ENCODE data around the gene GPS1.

The GPS1 gene

DNA sequence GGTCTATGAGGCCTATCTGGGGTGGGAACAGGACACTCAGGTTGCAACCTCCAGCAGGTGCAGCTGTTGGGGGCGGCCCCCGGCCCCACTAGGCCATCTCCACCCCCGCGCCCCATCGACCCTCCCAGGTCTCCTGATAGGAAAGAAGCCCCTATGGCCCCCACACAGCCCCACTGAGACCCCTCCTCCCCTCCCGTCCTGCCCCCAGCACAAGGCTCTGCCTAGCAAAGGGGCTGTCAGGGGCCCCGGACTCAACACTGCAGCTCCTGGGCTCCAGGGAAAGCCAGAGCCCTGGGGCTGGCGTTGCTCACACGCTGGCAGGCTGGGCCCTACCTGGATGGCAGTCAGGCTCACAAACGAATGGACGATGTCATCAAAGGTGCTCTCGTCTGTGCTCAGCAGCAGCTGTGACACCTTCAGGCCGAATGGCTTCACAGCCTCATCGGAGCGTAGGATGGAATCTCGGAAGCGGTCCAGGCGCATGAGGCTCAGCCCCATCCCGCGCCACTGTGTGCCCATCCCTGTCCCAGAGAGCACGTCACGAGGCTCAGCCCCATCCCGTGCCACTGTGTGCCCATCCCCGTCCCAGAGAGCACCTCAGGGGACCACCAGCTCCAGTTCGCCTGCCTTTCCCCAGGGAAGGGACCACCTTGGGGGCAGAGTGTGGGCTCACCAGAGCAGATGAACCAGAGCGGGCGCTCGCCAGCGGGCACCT, 39.0 kb downstream of the GPS1 start:
- no peak for DNase-seq (ENCODE audit: low spot score)

DNA sequence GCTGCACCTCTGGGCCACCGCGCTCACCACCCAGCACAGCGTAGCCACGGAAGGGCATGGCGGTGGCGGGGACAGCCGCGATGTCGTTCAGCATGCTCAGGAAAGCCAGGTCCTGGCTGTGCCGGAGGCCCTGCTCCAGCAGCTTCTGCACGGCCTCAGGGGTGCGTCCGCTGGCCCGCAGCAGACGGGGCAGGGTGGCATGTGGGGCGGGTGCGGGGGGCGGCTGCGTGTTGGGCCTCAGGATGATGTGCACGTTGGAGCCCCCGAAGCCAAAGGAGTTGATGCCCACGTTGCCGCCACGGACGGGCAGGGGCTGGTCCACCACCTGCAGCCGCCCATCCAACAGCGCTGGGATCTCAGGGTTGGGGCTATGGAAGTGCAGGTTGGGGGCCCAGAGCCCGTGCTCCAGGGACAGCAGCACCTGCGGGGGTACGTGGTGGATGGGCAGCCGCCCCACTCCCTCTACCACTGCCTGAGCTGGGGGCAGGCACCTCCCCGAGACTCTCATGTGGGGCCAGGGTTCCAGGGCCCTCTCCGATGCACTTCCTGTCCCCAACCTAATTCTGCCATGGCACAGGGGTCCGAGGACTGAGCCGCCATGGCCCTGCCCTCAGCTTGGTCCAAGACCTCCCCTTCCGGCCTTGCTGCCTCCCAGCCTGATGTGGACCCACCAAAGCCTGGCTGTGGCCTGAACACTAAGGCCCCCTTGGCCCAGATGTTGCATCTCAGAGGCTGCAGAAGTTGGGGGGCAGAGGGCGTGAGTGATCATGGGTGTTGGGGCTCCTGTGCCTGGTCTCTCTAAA, 39.8 kb downstream of the GPS1 start:
- no peak for DNase-seq (ENCODE audit: low spot score)

- no peak for DNase-seq (ENCODE audit: low spot score)
Measured at GRCh38 chr17:82092094-82092586, 40.4 kb downstream of the GPS1 start.

- DNase-seq (ENCODE audit: low spot score), result no peak
Measured at GRCh38 chr17:82092628-82092994, 40.9 kb downstream of the GPS1 start.

GRCh38 chr17:82092995-82093751, 41.5 kb downstream of the GPS1 start:
- DNase-seq (ENCODE audit: low spot score), result no peak

DNA sequence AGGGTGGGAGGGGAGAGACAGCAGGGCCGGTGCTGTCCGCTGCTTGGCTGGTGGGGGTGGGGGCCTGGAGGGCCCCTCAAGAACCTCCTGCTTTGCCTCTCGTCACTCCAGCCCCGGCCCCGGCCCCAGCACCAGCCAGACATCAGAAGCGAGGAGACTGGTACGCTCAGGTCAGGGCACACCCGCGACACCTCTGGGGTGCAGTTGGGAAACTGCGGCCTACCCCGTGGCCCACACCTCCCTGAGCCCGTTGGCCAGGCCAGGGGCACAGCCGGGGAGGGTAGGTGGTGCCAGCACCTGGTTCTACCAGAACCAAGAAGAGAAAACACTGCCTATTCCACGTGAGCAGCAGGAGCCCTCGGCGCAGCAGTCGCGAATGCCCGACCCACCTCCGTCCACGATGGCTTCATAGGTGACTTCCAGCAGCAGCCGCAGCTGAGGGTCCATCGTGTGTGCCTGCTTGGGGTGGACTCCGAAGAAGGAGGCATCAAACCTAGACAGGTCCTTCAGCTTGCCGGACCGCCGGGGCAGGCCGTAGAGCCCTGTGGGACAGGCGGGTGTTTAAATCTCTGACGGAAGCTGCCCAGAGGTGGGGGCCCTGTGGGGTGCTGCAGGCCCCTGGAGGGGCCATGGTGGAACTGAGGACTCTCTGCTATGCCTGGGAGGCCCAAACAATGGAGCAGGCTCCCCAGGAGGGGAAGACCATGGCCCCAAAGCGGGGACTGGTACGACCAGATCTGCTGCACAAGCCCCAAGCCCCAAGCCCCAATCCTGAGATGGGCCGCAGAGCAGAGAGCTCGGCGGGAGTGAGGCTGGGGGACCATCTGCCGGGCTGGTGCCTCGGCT, 43.5 kb downstream of the GPS1 start:
- no peak for DNase-seq (ENCODE audit: low spot score)

- DNase-seq (ENCODE audit: low spot score), result no peak
Measured at GRCh38 chr17:82095777-82096708, 44.3 kb downstream of the GPS1 start.

- no peak for DNase-seq (ENCODE audit: low spot score)
Measured at GRCh38 chr17:82096709-82097183, 45.0 kb downstream of the GPS1 start.

DNA sequence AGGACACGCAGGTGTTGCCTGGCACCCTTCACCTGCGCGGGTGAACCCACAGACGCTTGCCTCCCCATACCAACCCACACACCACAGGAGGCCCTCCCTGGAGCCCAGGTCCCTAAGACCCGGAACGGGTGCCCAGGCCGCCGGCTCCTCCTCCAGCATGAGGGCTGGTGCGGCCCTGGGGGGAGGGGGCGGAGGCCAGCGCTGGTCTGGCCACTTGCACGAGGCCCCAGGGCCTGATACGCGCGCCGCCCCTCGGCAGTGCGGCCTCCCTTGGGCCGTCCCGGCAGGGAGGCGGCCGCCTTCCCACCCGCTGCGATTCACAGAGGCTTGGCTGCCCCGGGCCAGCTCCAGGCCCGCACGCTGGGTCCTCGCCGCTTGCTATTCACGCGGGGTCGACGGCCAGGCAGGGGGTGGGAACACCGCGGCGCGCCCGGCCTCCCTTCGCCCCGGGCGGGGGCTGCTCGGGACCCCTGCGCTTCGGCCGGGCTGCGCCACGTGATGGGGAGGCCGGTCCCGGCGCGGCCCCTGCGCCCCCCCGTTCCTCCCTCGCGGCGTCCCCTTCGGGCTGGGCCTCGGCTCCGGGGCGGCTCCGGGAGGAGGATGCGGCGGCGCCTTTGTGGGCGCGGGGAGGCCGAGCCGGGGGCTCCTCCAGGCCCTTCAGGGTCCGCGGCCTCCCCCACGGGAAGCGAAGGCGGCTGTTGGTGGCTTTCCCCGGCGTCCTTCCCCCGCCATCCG, 45.7 kb downstream of the GPS1 start:
- DNase-seq (ENCODE audit: low spot score), result peak; percentile 7

- DNase-seq (ENCODE audit: low spot score), result no peak
Measured at GRCh38 chr17:82097919-82098168, 46.1 kb downstream of the GPS1 start.

DNA sequence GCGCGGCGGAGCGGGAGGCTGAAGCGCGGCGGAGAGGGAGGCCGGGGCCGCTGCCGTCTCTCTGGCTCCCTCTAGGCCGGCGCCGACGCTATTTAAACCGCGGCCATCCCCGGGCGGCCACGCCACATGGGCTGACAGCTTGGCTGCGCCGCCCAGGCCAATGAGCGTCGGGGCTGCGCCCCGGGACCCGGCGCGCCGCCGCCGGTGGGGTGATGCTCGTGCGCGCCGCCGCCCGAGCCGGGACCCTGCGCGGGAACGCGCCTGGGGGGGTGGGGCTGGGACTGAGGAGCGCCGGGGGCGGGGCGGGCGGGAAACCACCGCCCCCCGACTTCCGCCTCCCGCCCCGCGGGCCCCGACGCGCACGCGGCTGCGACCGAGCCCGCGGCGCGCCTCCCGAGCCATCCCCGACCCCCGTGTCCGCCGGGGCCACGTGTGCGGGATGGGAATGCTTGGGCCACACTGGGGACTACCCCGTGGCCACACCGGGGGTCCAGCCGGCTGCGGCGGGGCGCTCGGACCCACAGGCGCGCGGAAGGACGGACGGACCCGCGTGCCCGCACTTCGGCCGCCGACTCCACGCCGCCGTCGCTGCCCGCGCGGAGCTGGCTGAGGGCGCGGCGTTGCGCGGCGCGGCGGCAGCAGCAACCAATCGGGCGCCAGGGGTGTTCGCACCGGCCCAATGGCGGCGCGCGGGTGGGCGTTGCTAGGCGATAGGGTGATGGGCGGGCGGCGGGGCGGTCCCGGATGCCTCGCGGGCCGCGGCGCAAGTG, 46.7 kb downstream of the GPS1 start, which contains the start of gene FASN:
FASN (minus strand) TSS at position 68 of the 770 bp plus-strand sequence. CDS start 1,791 bp downstream, outside the sequence.
- DNase-seq (ENCODE audit: low spot score), result peak; percentile 94

GRCh38 chr17:82098939-82099763, 47.5 kb downstream of the GPS1 start:
- no peak for DNase-seq (ENCODE audit: low spot score)

DNA sequence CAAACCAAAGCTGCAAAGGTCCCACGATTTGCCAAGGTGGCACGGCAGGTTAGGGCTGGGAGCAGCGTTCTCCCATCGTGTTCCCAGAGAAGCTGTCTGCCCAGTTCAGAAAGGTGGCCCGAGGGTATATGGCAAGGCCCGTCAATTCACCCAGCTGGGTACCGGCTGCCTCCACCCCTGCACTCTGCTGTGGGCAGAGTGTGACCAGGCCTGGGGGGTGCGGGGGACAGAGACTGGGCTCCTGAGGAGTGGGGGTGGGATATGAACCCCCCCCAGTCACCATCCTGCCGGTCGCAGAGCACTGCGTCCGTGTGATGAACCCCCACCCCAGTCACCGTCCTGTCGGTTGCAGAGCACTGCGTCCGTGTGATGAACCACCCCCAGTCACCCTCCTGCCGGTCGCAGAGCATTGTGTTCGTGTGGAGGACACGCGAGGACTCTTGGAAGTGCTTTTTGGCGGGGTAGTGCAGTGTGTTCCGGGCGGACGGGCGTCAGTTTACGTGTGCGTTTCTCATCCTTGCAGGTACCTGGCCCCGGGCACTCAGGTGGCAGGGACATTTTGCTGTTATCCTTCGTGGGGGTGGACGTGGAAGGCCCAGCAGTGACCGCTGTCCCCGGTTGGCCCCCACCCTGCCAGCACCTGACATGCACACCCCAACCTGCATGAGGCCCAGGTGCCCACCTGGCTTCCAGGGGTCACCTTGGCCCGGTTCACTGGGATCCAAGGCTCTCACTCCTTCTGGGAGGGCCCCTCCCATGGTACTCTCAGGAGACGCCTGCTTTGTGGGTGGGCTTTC, 49.0 kb downstream of the GPS1 start:
- DNase-seq (ENCODE audit: low spot score), result no peak

GRCh38 chr17:82101301-82101715, 49.6 kb downstream of the GPS1 start:
- no peak for DNase-seq (ENCODE audit: low spot score)

DNA sequence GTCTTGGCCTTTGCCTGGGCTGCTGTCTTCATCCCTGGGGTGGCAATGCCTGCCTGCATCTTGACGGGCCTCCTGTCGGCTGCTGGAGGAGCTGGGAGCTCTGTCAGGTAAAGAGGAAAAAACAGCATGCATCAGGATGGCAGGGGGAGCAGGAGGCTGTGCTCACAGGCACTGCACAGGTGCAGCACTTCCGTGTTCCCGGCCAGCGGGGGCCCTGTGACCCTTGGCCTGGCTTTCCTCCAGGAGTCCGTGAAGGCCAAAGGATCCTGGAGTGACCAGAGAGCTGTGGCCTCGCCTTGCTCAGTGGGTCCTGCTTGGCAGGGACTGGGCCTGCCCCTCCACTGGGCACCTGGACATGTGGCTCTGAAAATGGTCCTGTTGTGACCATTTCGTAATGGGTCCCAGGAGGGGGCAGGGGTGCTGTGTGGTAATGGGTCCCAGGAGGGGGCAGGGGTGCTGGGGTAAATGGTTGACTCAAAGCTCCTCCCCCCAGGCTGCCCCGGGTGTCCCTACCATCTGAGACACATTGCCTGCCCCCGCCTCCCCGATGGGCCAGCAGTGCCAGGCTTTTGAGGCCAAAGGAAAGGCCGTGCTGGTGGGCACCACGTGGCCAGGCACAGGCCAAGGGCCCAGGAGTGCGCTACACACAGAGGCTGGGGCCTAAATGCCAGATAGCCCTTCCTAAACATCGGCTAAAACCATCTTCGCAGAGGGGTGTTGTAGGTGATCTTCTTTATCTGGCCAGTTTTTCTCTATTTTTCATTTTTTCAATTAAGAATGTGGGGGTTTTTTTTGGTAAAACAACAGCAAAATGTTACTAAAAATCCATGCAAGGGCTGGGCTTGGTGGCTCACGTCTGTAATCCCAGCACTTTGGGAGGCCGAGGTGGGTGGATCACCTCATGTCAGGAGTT, 50.3 kb downstream of the GPS1 start:
- no peak for DNase-seq (ENCODE audit: low spot score)
